ENCODE results near the gene LLGL1. TPM values are rescaled to one million over a fixed set of nuclear protein-coding genes. Genes with fewer than 3 reads are reported as not detected.

Gene LLGL1
- total and polyA plus RNA-seq, 9 donors, result 18.3 to 35.5 (median 28.7) TPM

DNA sequence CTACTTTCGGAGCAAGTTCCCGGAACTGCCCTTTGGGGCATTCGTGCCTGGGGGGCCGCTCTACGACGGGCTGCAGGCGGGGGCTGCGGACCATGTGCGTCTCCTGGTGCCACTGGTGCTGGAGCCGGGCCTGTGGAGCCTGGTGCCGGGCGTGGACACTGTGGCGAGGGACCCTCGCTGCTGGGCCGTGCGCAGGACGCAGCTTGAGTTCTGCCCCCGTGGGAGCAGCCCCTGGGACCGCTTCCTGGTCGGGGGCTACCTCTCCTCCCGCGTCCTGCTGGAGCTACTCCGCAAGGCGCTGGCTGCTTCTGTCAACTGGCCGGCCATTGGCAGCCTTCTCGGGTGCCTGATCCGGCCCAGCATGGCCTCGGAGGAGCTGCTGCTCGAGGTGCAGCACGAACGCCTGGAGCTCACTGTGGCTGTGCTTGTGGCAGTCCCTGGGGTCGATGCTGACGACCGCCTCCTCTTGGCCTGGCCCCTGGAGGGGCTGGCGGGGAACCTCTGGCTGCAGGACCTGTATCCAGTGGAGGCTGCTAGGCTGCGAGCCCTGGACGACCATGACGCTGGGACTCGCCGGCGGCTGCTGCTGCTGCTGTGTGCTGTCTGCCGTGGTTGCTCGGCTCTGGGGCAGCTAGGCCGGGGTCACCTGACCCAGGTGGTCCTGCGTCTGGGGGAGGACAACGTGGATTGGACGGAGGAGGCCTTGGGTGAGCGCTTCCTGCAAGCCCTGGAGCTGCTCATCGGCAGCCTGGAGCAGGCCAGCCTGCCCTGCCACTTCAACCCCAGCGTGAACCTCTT, 38.6 kb downstream of the LLGL1 start:
- Histone ChIP-seq H3K36me3 (ENCODE audit: control insufficient read depth, insufficient read depth, low read length) (peaks cover 32% of the 10 kb centered on the region), H3K27me3 (ENCODE audit: control insufficient read depth, insufficient read depth, low read length) (no peaks in the 10 kb centered on the region), H3K9me3 (replicated peaks; ENCODE audit: control insufficient read depth, low read depth, low read length) (no peaks in the 10 kb centered on the region), H3K4me3 (ENCODE audit: low read length) (no peak overlapping the region), H3K4me1 (ENCODE audit: control insufficient read depth, insufficient read depth, low read length) (peaks cover 27% of the 10 kb centered on the region), H3K27ac (ENCODE audit: low read length) (no peak overlapping the region)
- 88% methylated on average over 49 of the region's 50 CpGs for WGBS (ENCODE audit: insufficient coverage)
- DNase-seq, result no peak

GRCh38 chr17:18267366-18267765, 41.9 kb downstream of the LLGL1 start:
- no peak for DNase-seq
- no peaks in the 10 kb centered on the region for H3K27me3 ChIP-seq (ENCODE audit: control insufficient read depth, insufficient read depth, low read length)
- 93% methylated on average over 3 of the region's 10 CpGs for WGBS (ENCODE audit: insufficient coverage)

GRCh38 chr17:18267927-18268711, 42.7 kb downstream of the LLGL1 start:
- Histone ChIP-seq H3K27me3 (ENCODE audit: control insufficient read depth, insufficient read depth, low read length) (no peaks in the 10 kb centered on the region), H3K27ac (ENCODE audit: low read length) (no peak overlapping the region), H3K9me3 (replicated peaks; ENCODE audit: control insufficient read depth, low read depth, low read length) (no peaks in the 10 kb centered on the region), H3K4me3 (ENCODE audit: low read length) (no peak overlapping the region), H3K4me1 (ENCODE audit: control insufficient read depth, insufficient read depth, low read length) (no peaks in the 10 kb centered on the region), H3K36me3 (ENCODE audit: control insufficient read depth, insufficient read depth, low read length) (peaks cover 36% of the 10 kb centered on the region)
- WGBS (ENCODE audit: insufficient coverage), result 13% methylated on average over 10 of the region's 14 CpGs
- no peak for DNase-seq

More at GRCh38 chr17:18267366-18267765, 41.9 kb downstream of the LLGL1 start:
- H3K9me3 ChIP-seq (replicated peaks; ENCODE audit: control insufficient read depth, low read depth, low read length), result no peaks in the 10 kb centered on the region
- peaks cover 38% of the 10 kb centered on the region for H3K36me3 ChIP-seq (ENCODE audit: control insufficient read depth, insufficient read depth, low read length)
- H3K4me1 ChIP-seq (ENCODE audit: control insufficient read depth, insufficient read depth, low read length), result peaks cover 5% of the 10 kb centered on the region
- H3K4me3 ChIP-seq (ENCODE audit: low read length), result no peak overlapping the region
- no peak overlapping the region for H3K27ac ChIP-seq (ENCODE audit: low read length)

DNA sequence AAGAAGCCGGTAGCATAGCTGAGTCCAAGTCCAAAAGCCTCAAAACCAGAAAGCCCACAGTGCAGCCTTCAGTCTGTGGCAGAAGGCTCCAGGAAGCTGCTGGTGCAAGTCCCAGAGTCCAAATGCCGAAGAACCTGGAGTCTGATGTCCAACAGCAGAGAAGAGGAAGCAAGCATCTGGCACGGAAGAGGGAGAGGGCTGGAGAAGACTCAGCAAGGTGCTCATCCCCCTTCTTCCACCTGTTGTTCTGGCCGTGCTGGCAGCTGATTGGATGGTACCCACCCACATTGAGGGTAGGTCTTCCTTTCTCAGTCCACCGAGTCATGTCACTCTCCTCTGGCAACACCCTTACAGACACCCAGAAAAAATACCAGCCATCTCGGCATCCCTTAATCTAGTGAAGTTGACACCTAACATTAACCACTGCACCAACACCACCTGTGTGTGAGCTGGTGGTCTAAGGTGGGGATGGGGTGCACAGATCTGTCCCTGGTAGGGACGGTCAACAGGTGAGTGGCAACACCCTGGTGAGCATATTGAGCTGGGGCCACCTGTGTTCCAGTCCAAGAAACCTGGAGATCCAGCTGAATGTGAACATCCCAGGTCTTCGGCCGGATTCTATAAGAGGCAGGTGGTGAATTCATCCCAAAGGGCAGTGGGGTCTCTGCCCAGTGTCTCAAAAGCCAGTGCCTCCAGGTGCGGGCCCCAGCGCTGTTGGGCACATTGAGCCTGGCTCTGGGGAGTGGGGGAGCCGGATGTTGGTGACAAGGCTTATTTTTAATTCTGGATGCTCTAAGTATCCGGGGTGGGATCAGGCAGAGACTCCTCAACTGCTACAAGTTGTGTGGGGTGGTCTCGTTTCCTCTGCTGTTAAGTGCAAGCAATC, 44.9 kb downstream of the LLGL1 start:
- Histone ChIP-seq H3K9me3 (replicated peaks; ENCODE audit: control insufficient read depth, low read depth, low read length) (no peaks in the 10 kb centered on the region), H3K27ac (ENCODE audit: low read length) (no peak overlapping the region), H3K27me3 (ENCODE audit: control insufficient read depth, insufficient read depth, low read length) (no peaks in the 10 kb centered on the region), H3K4me3 (ENCODE audit: low read length) (no peak overlapping the region), H3K4me1 (ENCODE audit: control insufficient read depth, insufficient read depth, low read length) (no peaks in the 10 kb centered on the region), H3K36me3 (ENCODE audit: control insufficient read depth, insufficient read depth, low read length) (peaks cover 32% of the 10 kb centered on the region)
- no peak for DNase-seq
- WGBS (ENCODE audit: insufficient coverage), result 70% methylated on average over 11 of the region's 14 CpGs

DNA sequence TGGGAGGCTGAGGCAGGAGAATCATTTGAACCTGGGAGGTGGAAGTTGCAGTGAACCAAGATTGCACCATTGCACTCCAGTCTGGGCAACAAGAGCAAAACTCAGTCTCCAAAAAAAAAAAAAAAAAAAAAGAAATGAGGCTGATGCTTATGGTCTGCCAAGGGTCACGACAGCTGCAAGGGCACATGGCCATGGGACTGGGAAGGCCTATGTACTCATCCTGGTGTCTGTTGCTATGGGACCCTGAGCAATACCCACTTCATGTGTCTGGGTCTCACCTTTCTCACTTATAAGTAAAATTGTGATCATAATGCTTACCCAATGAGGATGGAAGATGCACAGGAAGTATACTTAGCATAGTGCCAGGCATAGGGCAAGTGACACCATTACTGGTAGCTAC, 51.6 kb downstream of the LLGL1 start:
- H3K4me3 ChIP-seq (ENCODE audit: low read length), result no peak overlapping the region
- no peak overlapping the region for H3K27ac ChIP-seq (ENCODE audit: low read length)
- H3K9me3 ChIP-seq (replicated peaks; ENCODE audit: control insufficient read depth, low read depth, low read length), result no peaks in the 10 kb centered on the region
- peaks cover 9% of the 10 kb centered on the region for H3K4me1 ChIP-seq (ENCODE audit: control insufficient read depth, insufficient read depth, low read length)
- WGBS (ENCODE audit: insufficient coverage), result no CpG with 5 or more reads among the region's 1 CpG
- peaks cover 70% of the 10 kb centered on the region for H3K36me3 ChIP-seq (ENCODE audit: control insufficient read depth, insufficient read depth, low read length)
- peak; percentile 54 for DNase-seq
- H3K27me3 ChIP-seq (ENCODE audit: control insufficient read depth, insufficient read depth, low read length), result no peaks in the 10 kb centered on the region

DNA sequence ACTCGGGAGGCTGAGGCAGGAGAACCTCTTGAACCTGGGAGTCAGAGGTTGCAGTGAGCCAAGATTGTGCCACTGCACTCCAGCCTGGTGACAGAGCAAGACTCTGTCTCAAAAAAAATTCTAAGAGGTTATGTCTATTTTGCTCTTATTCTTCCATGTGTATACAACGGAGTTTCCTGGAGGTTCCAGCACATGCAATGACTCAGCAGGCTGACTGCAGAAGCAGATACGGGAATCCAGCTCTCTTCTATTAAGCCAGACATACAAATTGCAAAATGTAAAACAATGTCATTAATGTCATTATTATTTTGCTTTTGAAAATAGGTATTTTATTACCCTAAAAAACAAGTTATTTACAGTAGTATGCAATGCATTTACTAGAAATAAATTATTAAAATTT, 53.4 kb downstream of the LLGL1 start:
- Histone ChIP-seq H3K36me3 (ENCODE audit: control insufficient read depth, insufficient read depth, low read length) (peaks cover 76% of the 10 kb centered on the region), H3K27ac (ENCODE audit: low read length) (no peak overlapping the region), H3K4me3 (ENCODE audit: low read length) (no peak overlapping the region), H3K27me3 (ENCODE audit: control insufficient read depth, insufficient read depth, low read length) (no peaks in the 10 kb centered on the region), H3K4me1 (ENCODE audit: control insufficient read depth, insufficient read depth, low read length) (peaks cover 9% of the 10 kb centered on the region), H3K9me3 (replicated peaks; ENCODE audit: control insufficient read depth, low read depth, low read length) (no peaks in the 10 kb centered on the region)
- 100% methylated on average over 1 of the region's 3 CpGs for WGBS (ENCODE audit: insufficient coverage)
- no peak for DNase-seq

DNA sequence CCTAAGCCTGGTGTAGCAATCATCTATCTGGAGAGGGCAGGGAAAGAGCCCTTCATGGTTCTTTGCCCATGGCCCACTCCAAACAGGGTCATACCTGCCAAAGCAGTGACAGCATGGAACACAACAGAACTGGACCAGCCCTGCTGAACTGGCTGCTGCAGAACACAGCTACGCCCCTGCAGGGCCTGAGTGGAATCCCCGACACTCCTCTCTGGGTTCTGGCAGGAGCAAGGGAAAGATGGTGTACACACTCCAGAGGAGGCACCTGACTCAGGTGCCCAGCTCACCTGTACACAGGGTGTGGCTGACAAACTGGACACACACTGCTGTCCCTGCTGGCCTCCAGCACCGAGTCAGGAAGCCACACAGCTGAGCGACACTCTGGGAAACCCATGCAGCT, 54.8 kb downstream of the LLGL1 start:
- H3K36me3 ChIP-seq (ENCODE audit: control insufficient read depth, insufficient read depth, low read length), result peaks cover 77% of the 10 kb centered on the region
- no peak overlapping the region for H3K4me3 ChIP-seq (ENCODE audit: low read length)
- DNase-seq, result no peak
- H3K27ac ChIP-seq (ENCODE audit: low read length), result no peak overlapping the region
- no peaks in the 10 kb centered on the region for H3K27me3 ChIP-seq (ENCODE audit: control insufficient read depth, insufficient read depth, low read length)
- peaks cover 9% of the 10 kb centered on the region for H3K4me1 ChIP-seq (ENCODE audit: control insufficient read depth, insufficient read depth, low read length)
- 90% methylated on average over 4 of the region's 4 CpGs for WGBS (ENCODE audit: insufficient coverage)
- no peaks in the 10 kb centered on the region for H3K9me3 ChIP-seq (replicated peaks; ENCODE audit: control insufficient read depth, low read depth, low read length)

- no peak for DNase-seq
These were observed 55.4 kb downstream of the LLGL1 start for GRCh38 chr17:18280766-18281371.

GRCh38 chr17:18281788-18282187, 56.4 kb downstream of the LLGL1 start:
- WGBS (ENCODE audit: insufficient coverage), result no CpG with 5 or more reads among the region's 6 CpGs
- Histone ChIP-seq H3K27ac (ENCODE audit: low read length) (no peak overlapping the region), H3K4me1 (ENCODE audit: control insufficient read depth, insufficient read depth, low read length) (peaks cover 7% of the 10 kb centered on the region), H3K27me3 (ENCODE audit: control insufficient read depth, insufficient read depth, low read length) (no peaks in the 10 kb centered on the region), H3K36me3 (ENCODE audit: control insufficient read depth, insufficient read depth, low read length) (peaks cover 77% of the 10 kb centered on the region), H3K4me3 (ENCODE audit: low read length) (no peak overlapping the region), H3K9me3 (replicated peaks; ENCODE audit: control insufficient read depth, low read depth, low read length) (no peaks in the 10 kb centered on the region)
- DNase-seq, result no peak

More at GRCh38 chr17:18280766-18281371, 55.4 kb downstream of the LLGL1 start:
- Histone ChIP-seq H3K36me3 (ENCODE audit: control insufficient read depth, insufficient read depth, low read length) (peaks cover 81% of the 10 kb centered on the region), H3K4me1 (ENCODE audit: control insufficient read depth, insufficient read depth, low read length) (peaks cover 9% of the 10 kb centered on the region), H3K4me3 (ENCODE audit: low read length) (no peak overlapping the region), H3K27ac (ENCODE audit: low read length) (no peak overlapping the region), H3K9me3 (replicated peaks; ENCODE audit: control insufficient read depth, low read depth, low read length) (no peaks in the 10 kb centered on the region), H3K27me3 (ENCODE audit: control insufficient read depth, insufficient read depth, low read length) (no peaks in the 10 kb centered on the region)
- 83% methylated on average over 1 of the region's 5 CpGs for WGBS (ENCODE audit: insufficient coverage)
